SK-N-MC (cell line): Measurements from ENCODE around the gene MID1.

ENCODE experiments used
- DNase-seq: peaks from one replicate; pipeline ENCODE4 v3.0.0-alpha.2; 2011; ENCODE audit warnings: low read depth, low spot score
- H3K27ac ChIP-seq: fragments of 200-600 bp; sonication (generic); 2 replicates; pipeline ENCODE4 v1.5.1; 2016; ENCODE audit warnings: mixed run types
- H3K36me3 ChIP-seq: fragments of 200-600 bp; sonication (generic); 2 replicates; pipeline ENCODE4 v1.6.1; 2017; ENCODE audit warnings: antibody characterized with exemption, low read length, mixed read lengths; ENCODE audit not compliant: insufficient read depth
- H3K4me3 ChIP-seq: fragments of 200-600 bp; sonication (generic); 2 replicates; pipeline ENCODE4 v1.5.1; 2016
- H3K9ac ChIP-seq: fragments of 200-600 bp; sonication (generic); 2 replicates; pipeline ENCODE4 v1.8.0; 2017; ENCODE audit warnings: mixed run types, mixed read lengths; ENCODE audit not compliant: insufficient read length
- H3K9me3 ChIP-seq: fragments of 200-600 bp; sonication (generic); 2 replicates; pipeline ENCODE4 v1.6.1; 2017; ENCODE audit warnings: low read depth, mild to moderate bottlenecking, antibody characterized with exemption, low read length, moderate library complexity, mixed read lengths
- EZH2 ChIP-seq: fragments of 200-600 bp; sonication (generic); IDR thresholded peaks from one replicate; pipeline ENCODE4 v1.6.1; 2017; ENCODE audit warnings: antibody characterized with exemption
- FOXP2 ChIP-seq: optimal IDR thresholded peaks from 2 replicates; pipeline ENCODE3; 2011; ENCODE audit warnings: mild to moderate bottlenecking, moderate library complexity; ENCODE audit not compliant: insufficient read depth; ENCODE audit errors: extremely low read length, control extremely low read depth
- POLR2AphosphoS5 ChIP-seq: IDR thresholded peaks from 2 replicates; pipeline ENCODE4 v1.6.1; 2012; ENCODE audit warnings: mild to moderate bottlenecking, low read depth, low read length, borderline replicate concordance

Gene MID1

GRCh38 chrX:10474510-10474909 lies 145.9 kb downstream of the MID1 start:
- no peak for TF ChIP-seq EZH2
- TF ChIP-seq FOXP2: no peak
- no peak for TF ChIP-seq POLR2AphosphoS5
- H3K9me3 ChIP-seq: no peaks in the 10 kb centered on the region
- no peaks in the 10 kb centered on the region for H3K36me3 ChIP-seq
- H3K4me3 ChIP-seq: no peak overlapping the region
- no peak overlapping the region for H3K9ac ChIP-seq
- no peak overlapping the region for H3K27ac ChIP-seq
- DNase-seq: no peak

- TF ChIP-seq EZH2: no peak
- TF ChIP-seq POLR2AphosphoS5: no peak
- no peak for TF ChIP-seq FOXP2
These were observed 149.0 kb downstream of the MID1 start for GRCh38 chrX:10471418-10471817.

GRCh38 chrX:10470009-10470408 lies 150.4 kb downstream of the MID1 start:
- H3K9me3 ChIP-seq: no peaks in the 10 kb centered on the region
- no peaks in the 10 kb centered on the region for H3K36me3 ChIP-seq

More at GRCh38 chrX:10471418-10471817, 149.0 kb downstream of the MID1 start:
- Histone ChIP-seq H3K9me3 (no peaks in the 10 kb centered on the region), H3K4me3 (no peak overlapping the region), H3K9ac (no peak overlapping the region), H3K27ac (no peak overlapping the region), H3K36me3 (no peaks in the 10 kb centered on the region)
- DNase-seq: no peak

GRCh38 chrX:10467793-10468192 lies 152.6 kb downstream of the MID1 start:
- Histone ChIP-seq H3K4me3 (no peak overlapping the region), H3K27ac (no peak overlapping the region), H3K9me3 (no peaks in the 10 kb centered on the region), H3K36me3 (no peaks in the 10 kb centered on the region), H3K9ac (no peak overlapping the region)
- TF ChIP-seq FOXP2: no peak
- no peak for TF ChIP-seq EZH2
- TF ChIP-seq POLR2AphosphoS5: no peak
- DNase-seq: no peak

More at GRCh38 chrX:10470009-10470408, 150.4 kb downstream of the MID1 start:
- TF ChIP-seq EZH2 (no peak), POLR2AphosphoS5 (no peak), FOXP2 (no peak)
- H3K27ac ChIP-seq: no peak overlapping the region
- no peak overlapping the region for H3K9ac ChIP-seq
- H3K4me3 ChIP-seq: no peak overlapping the region
- DNase-seq: no peak

GRCh38 chrX:10465254-10465653 lies 155.1 kb downstream of the MID1 start:
- H3K27ac ChIP-seq: no peak overlapping the region
- H3K4me3 ChIP-seq: no peak overlapping the region
- no peaks in the 10 kb centered on the region for H3K36me3 ChIP-seq
- no peaks in the 10 kb centered on the region for H3K9me3 ChIP-seq
- no peak for TF ChIP-seq FOXP2
- no peak for TF ChIP-seq POLR2AphosphoS5
- TF ChIP-seq EZH2: no peak
- no peak overlapping the region for H3K9ac ChIP-seq
- DNase-seq: no peak

- H3K9me3 ChIP-seq: no peaks in the 10 kb centered on the region
- no peak overlapping the region for H3K27ac ChIP-seq
- no peak overlapping the region for H3K9ac ChIP-seq
- H3K36me3 ChIP-seq: no peaks in the 10 kb centered on the region
- no peak for DNase-seq
- TF ChIP-seq EZH2 (no peak), FOXP2 (no peak), POLR2AphosphoS5 (no peak)
- no peak overlapping the region for H3K4me3 ChIP-seq
These were observed 163.3 kb downstream of the MID1 start for GRCh38 chrX:10457092-10457491.

GRCh38 chrX:10453945-10454344 lies 166.4 kb downstream of the MID1 start:
- Histone ChIP-seq H3K36me3 (no peaks in the 10 kb centered on the region), H3K27ac (no peak overlapping the region), H3K4me3 (no peak overlapping the region), H3K9me3 (no peaks in the 10 kb centered on the region), H3K9ac (no peak overlapping the region)
- DNase-seq: no peak
- TF ChIP-seq FOXP2 (no peak), POLR2AphosphoS5 (no peak), EZH2 (no peak)

- TF ChIP-seq POLR2AphosphoS5: no peak
- no peak overlapping the region for H3K27ac ChIP-seq
- no peak overlapping the region for H3K9ac ChIP-seq
- no peak overlapping the region for H3K4me3 ChIP-seq
- no peaks in the 10 kb centered on the region for H3K9me3 ChIP-seq
- no peak for DNase-seq
- no peaks in the 10 kb centered on the region for H3K36me3 ChIP-seq
These were observed 169.4 kb downstream of the MID1 start for GRCh38 chrX:10450959-10451355.

GRCh38 chrX:10450229-10450958 lies 170.0 kb downstream of the MID1 start:
- no peak for TF ChIP-seq POLR2AphosphoS5
- no peak for TF ChIP-seq FOXP2
- TF ChIP-seq EZH2: no peak
- no peak for DNase-seq
- no peaks in the 10 kb centered on the region for H3K9me3 ChIP-seq
- no peak overlapping the region for H3K27ac ChIP-seq
- no peaks in the 10 kb centered on the region for H3K36me3 ChIP-seq
- H3K4me3 ChIP-seq: no peak overlapping the region
- no peak overlapping the region for H3K9ac ChIP-seq
